LoVo (cell line): ENCODE measurements around the gene METTL25B.
A peak's percentile ranks its signal among the peaks of the same experiment; 100 is the strongest.

Experiments
- DNase-seq: peaks from one replicate; pipeline ENCODE4 v3.0.0-alpha.2; 2016; ENCODE audit warnings: low spot score

METTL25B gene

GRCh38 chr1:156726549-156727226 lies 1.6 kb upstream of the METTL25B start:
- peak; percentile 37 for DNase-seq

GRCh38 chr1:156727492-156727891 lies 777 bp upstream of the METTL25B start:
- no peak for DNase-seq

- DNase-seq, result peak; percentile 97
Observed at GRCh38 chr1:156728599-156729462, 562 bp downstream of the METTL25B start, which contains the start of gene ISG20L2. Gene ISG20L2 (minus strand): TSS chr1:156728766. CDS start chr1:156727652, 1,114 bp downstream.

- no peak for DNase-seq
Observed at GRCh38 chr1:156733989-156734584, 5.8 kb downstream of the METTL25B start.

GRCh38 chr1:156738407-156738806 lies 10.1 kb downstream of the METTL25B start:
- no peak for DNase-seq

GRCh38 chr1:156738916-156739315 lies 10.6 kb downstream of the METTL25B start:
- no peak for DNase-seq

- peak; percentile 39 for DNase-seq
Observed at GRCh38 chr1:156740237-156740740, 12.0 kb downstream of the METTL25B start.

- peak; percentile 100 for DNase-seq
Observed at GRCh38 chr1:156740741-156741480, 12.6 kb downstream of the METTL25B start, which contains the start of gene MRPL24. Gene MRPL24 (minus strand): TSS chr1:156741088. CDS start chr1:156738704, 2,384 bp downstream.

- no peak for DNase-seq
Observed at GRCh38 chr1:156741481-156741983, 13.3 kb downstream of the METTL25B start.

GRCh38 chr1:156742017-156742416 lies 13.7 kb downstream of the METTL25B start:
- DNase-seq, result no peak

GRCh38 chr1:156742801-156743200 lies 14.5 kb downstream of the METTL25B start:
- no peak for DNase-seq

- DNase-seq, result no peak
Observed at GRCh38 chr1:156743367-156744302, 15.4 kb downstream of the METTL25B start.

GRCh38 chr1:156744344-156744743 lies 16.1 kb downstream of the METTL25B start:
- DNase-seq, result no peak

GRCh38 chr1:156744786-156745419 lies 16.6 kb downstream of the METTL25B start:
- DNase-seq, result no peak

- no peak for DNase-seq
Observed at GRCh38 chr1:156745881-156746280, 17.6 kb downstream of the METTL25B start.

GRCh38 chr1:156746406-156746727 lies 18.1 kb downstream of the METTL25B start:
- no peak for DNase-seq

- DNase-seq, result peak; percentile 90
Observed at GRCh38 chr1:156746728-156747631, 18.7 kb downstream of the METTL25B start.

- peak; percentile 10 for DNase-seq
Observed at GRCh38 chr1:156747742-156748669, 19.7 kb downstream of the METTL25B start.
